ENCODE data around the gene ERMARD. TPM values are rescaled to one million over a fixed set of nuclear protein-coding genes. Genes with fewer than 3 reads are reported as not detected.

Gene ERMARD
- total RNA-seq, 1 experiment from 2014 or later: 25.3 TPM

GRCh38 chr6:169729961-169730360 is 21.5 kb upstream of the ERMARD start:
- Histone ChIP-seq H3K4me3 (ENCODE audit: low read depth, low read length) (no peak overlapping the region), H3K36me3 (ENCODE audit: control insufficient read depth, insufficient read depth, low read length) (no peaks in the 10 kb centered on the region), H3K27me3 (replicated peaks; ENCODE audit: control insufficient read depth, insufficient read depth, low read length) (no peaks in the 10 kb centered on the region), H3K9me3 (no peaks in the 10 kb centered on the region), H3K4me1 (peaks cover 6% of the 10 kb centered on the region)
- no TSS peak for BruUV-seq (replicated peaks)
- Mint-ChIP-seq H3K9me3 (ENCODE audit: unreplicated experiment) (no peaks in the 10 kb centered on the region), H3K27ac (ENCODE audit: unreplicated experiment) (no peak overlapping the region), H3K27me3 (ENCODE audit: insufficient read depth, unreplicated experiment) (peaks cover under 1% of the 10 kb centered on the region), H3K36me3 (ENCODE audit: insufficient read depth, unreplicated experiment) (peaks cover 4% of the 10 kb centered on the region), H3K4me1 (ENCODE audit: low read depth, unreplicated experiment) (peaks cover 15% of the 10 kb centered on the region), H3K4me3 (ENCODE audit: unreplicated experiment) (no peak overlapping the region)
- CTCF ChIA-PET: no interaction called here
- TF ChIP-seq CTCF (IDR thresholded peaks at IDR 0.05; ENCODE audit: insufficient read depth in 1 of 2, low read depth in 1 of 2, low read length in 1 of 2, severe bottlenecking in 1 of 2, unreplicated experiment in 1 of 2): no peak
- POLR2A ChIA-PET: no interaction called here
- no peak for DNase-seq
- intact Hi-C loops (cut with micrococcal nuclease; ENCODE audit: unreplicated experiment): no loop called here

- Histone ChIP-seq H3K36me3 (ENCODE audit: control insufficient read depth, insufficient read depth, low read length) (no peaks in the 10 kb centered on the region), H3K9me3 (no peaks in the 10 kb centered on the region), H3K4me1 (no peaks in the 10 kb centered on the region), H3K4me3 (ENCODE audit: low read depth, low read length) (no peak overlapping the region), H3K27me3 (replicated peaks; ENCODE audit: control insufficient read depth, insufficient read depth, low read length) (no peaks in the 10 kb centered on the region)
- no peaks in the 10 kb centered on the region for H3K36me3 Mint-ChIP-seq (ENCODE audit: insufficient read depth, unreplicated experiment)
- no peak for DNase-seq
- CTCF ChIA-PET: no interaction called here
- H3K9me3 Mint-ChIP-seq (ENCODE audit: unreplicated experiment): no peaks in the 10 kb centered on the region
- no peaks in the 10 kb centered on the region for H3K4me1 Mint-ChIP-seq (ENCODE audit: low read depth, unreplicated experiment)
- H3K27ac Mint-ChIP-seq (ENCODE audit: unreplicated experiment): no peak overlapping the region
- H3K27me3 Mint-ChIP-seq (ENCODE audit: insufficient read depth, unreplicated experiment): peaks cover 4% of the 10 kb centered on the region
- no peak for TF ChIP-seq CTCF (IDR thresholded peaks at IDR 0.05; ENCODE audit: insufficient read depth in 1 of 2, low read depth in 1 of 2, low read length in 1 of 2, severe bottlenecking in 1 of 2, unreplicated experiment in 1 of 2)
- POLR2A ChIA-PET: no interaction called here
- BruUV-seq (replicated peaks): no TSS peak
- intact Hi-C loops (cut with micrococcal nuclease; ENCODE audit: unreplicated experiment): no loop called here
- H3K4me3 Mint-ChIP-seq (ENCODE audit: unreplicated experiment): no peak overlapping the region
Observed at GRCh38 chr6:169738204-169738975, 13.0 kb upstream of the ERMARD start.

GRCh38 chr6:169738976-169739529 is 12.4 kb upstream of the ERMARD start:
- Histone ChIP-seq H3K4me3 (ENCODE audit: low read depth, low read length) (no peak overlapping the region), H3K27me3 (replicated peaks; ENCODE audit: control insufficient read depth, insufficient read depth, low read length) (no peaks in the 10 kb centered on the region), H3K36me3 (ENCODE audit: control insufficient read depth, insufficient read depth, low read length) (no peaks in the 10 kb centered on the region), H3K4me1 (no peaks in the 10 kb centered on the region), H3K9me3 (no peaks in the 10 kb centered on the region)
- peaks cover 4% of the 10 kb centered on the region for H3K27me3 Mint-ChIP-seq (ENCODE audit: insufficient read depth, unreplicated experiment)
- TF ChIP-seq CTCF (IDR thresholded peaks at IDR 0.05; ENCODE audit: insufficient read depth in 1 of 2, low read depth in 1 of 2, low read length in 1 of 2, severe bottlenecking in 1 of 2, unreplicated experiment in 1 of 2): no peak
- no peaks in the 10 kb centered on the region for H3K4me1 Mint-ChIP-seq (ENCODE audit: low read depth, unreplicated experiment)
- no peak overlapping the region for H3K4me3 Mint-ChIP-seq (ENCODE audit: unreplicated experiment)
- POLR2A ChIA-PET: no interaction called here
- CTCF ChIA-PET: no interaction called here
- DNase-seq: no peak
- H3K9me3 Mint-ChIP-seq (ENCODE audit: unreplicated experiment): no peaks in the 10 kb centered on the region
- intact Hi-C loops (cut with micrococcal nuclease; ENCODE audit: unreplicated experiment): no loop called here
- no TSS peak for BruUV-seq (replicated peaks)
- H3K27ac Mint-ChIP-seq (ENCODE audit: unreplicated experiment): no peak overlapping the region
- H3K36me3 Mint-ChIP-seq (ENCODE audit: insufficient read depth, unreplicated experiment): no peaks in the 10 kb centered on the region

Measured in Caco-2 (cell line).